Measurements from ENCODE around the gene TRHDE. TPM values are rescaled to one million over a fixed set of nuclear protein-coding genes. Genes with fewer than 3 reads are reported as not detected.
"Not testable (repeated sequence)": the region's sequence is repeated elsewhere in the genome, so short reads cannot be mapped to it uniquely, and the experiment has no call there.

TRHDE gene
- total and polyA plus RNA-seq, 4 donors: 0.13 to 2.3 (median 1.0) TPM

DNA sequence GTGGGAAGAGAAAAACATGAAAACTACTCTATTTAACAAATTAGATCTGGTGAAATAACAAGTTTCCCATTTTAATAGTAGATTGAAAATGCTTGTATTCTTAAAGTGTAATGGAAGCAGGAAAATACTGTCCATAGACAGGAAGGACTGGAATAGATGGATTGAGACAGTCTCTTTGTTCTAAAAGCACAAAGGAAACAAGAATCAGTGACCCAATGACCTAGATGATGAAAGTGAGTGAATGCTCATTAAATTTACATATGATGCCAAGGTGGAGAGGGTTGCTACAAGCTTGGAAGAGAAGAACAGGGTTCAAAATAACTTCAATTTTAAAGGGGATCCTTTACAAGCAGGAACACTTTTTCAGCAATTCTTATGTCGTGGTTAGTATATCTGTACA lies 233.1 kb downstream of the TRHDE start:
- H3K27me3 ChIP-seq (ENCODE audit: control insufficient read depth in 1 of 2, insufficient read depth in 2 of 2, low read length in 1 of 2): no peaks in the 10 kb centered on the region
- no peaks in the 10 kb centered on the region for H3K9me3 ChIP-seq (ENCODE audit: control insufficient read depth, low read length)
- intact Hi-C loops (cut with DNase I): no loop called here
- H3K36me3 ChIP-seq (ENCODE audit: control insufficient read depth in 1 of 2, insufficient read depth in 2 of 2, low read length in 1 of 2): no peaks in the 10 kb centered on the region
- no peaks in the 10 kb centered on the region for H3K4me1 ChIP-seq (ENCODE audit: control insufficient read depth in 1 of 2, insufficient read depth in 2 of 2, low read length in 2 of 2)
- H3K27ac ChIP-seq (ENCODE audit: low read depth in 1 of 2, low read length in 2 of 2): no peak overlapping the region
- no peak for ATAC-seq (ENCODE audit: low FRiP score)
- no peak for DNase-seq
- no peak overlapping the region for H3K4me3 ChIP-seq (ENCODE audit: low read length in 2 of 2)
- 94 to 97% methylated on average over 1 of the region's 1 CpG for WGBS, 2 donors

DNA sequence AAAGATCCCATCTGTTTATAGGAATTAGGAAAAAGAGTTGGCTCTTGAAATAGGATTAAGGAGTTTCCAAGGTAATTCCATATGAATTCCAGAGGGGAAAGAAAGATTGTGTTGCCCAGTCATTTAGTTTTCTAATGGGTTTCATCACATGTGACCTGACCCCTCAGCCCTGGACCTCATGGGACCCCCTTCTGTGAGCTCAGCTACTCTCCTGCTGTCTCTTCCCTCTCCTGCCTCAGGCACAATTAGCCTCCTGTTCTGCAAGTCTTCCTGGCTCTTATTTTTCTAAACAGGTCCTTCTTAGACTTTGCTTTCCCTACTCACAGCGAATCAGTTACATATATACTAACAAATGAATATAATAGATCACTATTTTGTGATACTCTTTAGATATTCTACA lies 237.7 kb downstream of the TRHDE start:
- H3K36me3 ChIP-seq (ENCODE audit: control insufficient read depth in 1 of 2, insufficient read depth in 2 of 2, low read length in 1 of 2): no peaks in the 10 kb centered on the region
- no peak for ATAC-seq (ENCODE audit: low FRiP score)
- no peak overlapping the region for H3K4me3 ChIP-seq (ENCODE audit: low read length in 2 of 2)
- intact Hi-C loops (cut with DNase I): no loop called here
- 96 to 99% methylated on average over 1 of the region's 1 CpG for WGBS, 2 donors
- H3K9me3 ChIP-seq (ENCODE audit: control insufficient read depth, low read length): no peaks in the 10 kb centered on the region
- no peak overlapping the region for H3K27ac ChIP-seq (ENCODE audit: low read depth in 1 of 2, low read length in 2 of 2)
- no peak for DNase-seq
- H3K4me1 ChIP-seq (ENCODE audit: control insufficient read depth in 1 of 2, insufficient read depth in 2 of 2, low read length in 2 of 2): no peaks in the 10 kb centered on the region
- no peaks in the 10 kb centered on the region for H3K27me3 ChIP-seq (ENCODE audit: control insufficient read depth in 1 of 2, insufficient read depth in 2 of 2, low read length in 1 of 2)

- Histone ChIP-seq H3K27me3 (ENCODE audit: control insufficient read depth in 1 of 2, insufficient read depth in 2 of 2, low read length in 1 of 2) (no peaks in the 10 kb centered on the region), H3K27ac (ENCODE audit: low read depth in 1 of 2, low read length in 2 of 2) (no peak overlapping the region), H3K36me3 (ENCODE audit: control insufficient read depth in 1 of 2, insufficient read depth in 2 of 2, low read length in 1 of 2) (no peaks in the 10 kb centered on the region), H3K9me3 (ENCODE audit: control insufficient read depth, low read length) (no peaks in the 10 kb centered on the region), H3K4me1 (ENCODE audit: control insufficient read depth in 1 of 2, insufficient read depth in 2 of 2, low read length in 2 of 2) (no peaks in the 10 kb centered on the region), H3K4me3 (ENCODE audit: low read length in 2 of 2) (no peak overlapping the region)
- 24 to 31% methylated on average over 1 of the region's 1 CpG for WGBS, 2 donors
- ATAC-seq (ENCODE audit: low FRiP score) (no peak), DNase-seq (no peak)
- intact Hi-C loops (cut with DNase I): no loop called here
Measured at GRCh38 chr12:72510772-72511171, 238.6 kb downstream of the TRHDE start.

DNA sequence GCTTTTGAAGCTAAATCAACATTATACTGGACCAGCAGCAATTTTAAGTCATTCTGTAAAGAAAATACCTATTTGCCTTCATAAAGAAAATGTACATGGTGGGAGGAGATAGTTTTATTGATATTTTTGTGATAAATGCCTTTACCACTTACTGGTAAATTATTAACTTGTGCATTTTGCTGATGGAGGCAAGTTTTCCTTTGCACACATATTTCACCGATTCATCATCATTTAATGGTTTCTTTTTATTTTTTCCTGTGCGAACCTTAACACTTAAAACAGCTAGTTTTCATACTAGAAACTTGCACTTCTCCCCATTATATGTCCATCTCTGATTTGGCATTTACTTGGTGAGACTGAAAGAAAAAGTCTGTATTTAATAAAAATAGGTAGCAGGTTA lies 239.3 kb downstream of the TRHDE start:
- DNase-seq (no peak), ATAC-seq (ENCODE audit: low FRiP score) (no peak)
- H3K27ac ChIP-seq (ENCODE audit: low read depth in 1 of 2, low read length in 2 of 2): no peak overlapping the region
- intact Hi-C loops (cut with DNase I): no loop called here
- no peaks in the 10 kb centered on the region for H3K27me3 ChIP-seq (ENCODE audit: control insufficient read depth in 1 of 2, insufficient read depth in 2 of 2, low read length in 1 of 2)
- H3K36me3 ChIP-seq (ENCODE audit: control insufficient read depth in 1 of 2, insufficient read depth in 2 of 2, low read length in 1 of 2): no peaks in the 10 kb centered on the region
- 8 to 12% methylated on average over 2 of the region's 2 CpGs for WGBS, 2 donors
- H3K4me1 ChIP-seq (ENCODE audit: control insufficient read depth in 1 of 2, insufficient read depth in 2 of 2, low read length in 2 of 2): no peaks in the 10 kb centered on the region
- no peaks in the 10 kb centered on the region for H3K9me3 ChIP-seq (ENCODE audit: control insufficient read depth, low read length)
- no peak overlapping the region for H3K4me3 ChIP-seq (ENCODE audit: low read length in 2 of 2)

DNA sequence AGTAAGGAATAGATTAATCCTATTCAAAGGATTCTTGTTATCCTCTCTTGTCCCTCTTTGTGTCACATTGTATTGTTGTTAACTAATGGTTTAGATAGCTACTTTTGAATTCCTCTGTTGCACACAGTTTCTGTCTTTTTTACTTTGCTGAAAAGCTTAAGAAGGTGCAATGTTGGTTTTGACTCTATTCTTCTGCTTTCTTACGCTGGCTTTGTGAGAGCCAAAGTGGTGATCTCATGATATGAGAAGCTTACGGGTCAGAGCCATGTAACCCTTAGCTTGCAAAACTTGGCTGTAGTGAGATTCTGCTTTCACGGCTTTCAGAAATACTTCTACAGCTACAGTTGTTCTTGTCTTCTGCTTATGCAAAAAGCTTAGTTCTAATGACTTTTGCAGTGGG lies 239.7 kb downstream of the TRHDE start:
- Histone ChIP-seq H3K4me3 (ENCODE audit: low read length in 2 of 2) (no peak overlapping the region), H3K36me3 (ENCODE audit: control insufficient read depth in 1 of 2, insufficient read depth in 2 of 2, low read length in 1 of 2) (no peaks in the 10 kb centered on the region), H3K4me1 (ENCODE audit: control insufficient read depth in 1 of 2, insufficient read depth in 2 of 2, low read length in 2 of 2) (no peaks in the 10 kb centered on the region), H3K9me3 (ENCODE audit: control insufficient read depth, low read length) (no peaks in the 10 kb centered on the region), H3K27me3 (ENCODE audit: control insufficient read depth in 1 of 2, insufficient read depth in 2 of 2, low read length in 1 of 2) (no peaks in the 10 kb centered on the region), H3K27ac (ENCODE audit: low read depth in 1 of 2, low read length in 2 of 2) (no peak overlapping the region)
- DNase-seq (no peak), ATAC-seq (ENCODE audit: low FRiP score) (no peak)
- intact Hi-C loops (cut with DNase I): no loop called here
- WGBS, 2 donors: 6% methylated on average over 3 of the region's 3 CpGs

DNA sequence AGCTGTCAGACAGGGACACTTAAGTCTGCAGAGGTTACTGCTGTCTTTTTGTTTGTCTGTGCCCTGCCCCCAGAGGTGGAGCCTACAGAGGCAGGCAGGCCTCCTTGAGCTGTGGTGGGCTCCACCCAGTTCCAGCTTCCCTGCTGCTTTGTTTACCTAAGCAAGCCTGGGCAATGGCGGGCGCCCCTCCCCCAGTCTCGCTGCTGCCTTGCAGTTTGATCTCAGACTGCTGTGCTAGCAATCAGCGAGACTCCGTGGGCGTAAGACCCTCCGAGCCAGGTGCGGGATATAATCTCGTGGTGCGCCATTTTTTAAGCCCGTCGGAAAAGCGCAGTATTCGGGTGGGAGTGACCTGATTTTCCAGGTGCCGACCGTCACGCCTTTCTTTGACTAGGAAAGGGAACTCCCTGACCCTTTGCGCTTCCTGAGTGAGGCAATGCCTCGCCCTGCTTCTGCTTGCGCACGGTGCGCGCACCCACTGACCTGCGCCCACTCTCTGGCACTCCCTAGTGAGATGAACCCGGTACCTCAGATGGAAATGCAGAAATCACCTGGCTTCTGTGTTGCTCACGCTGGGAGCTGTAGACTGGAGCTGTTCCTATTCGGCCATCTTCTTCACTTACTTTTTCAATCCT lies 248.0 kb downstream of the TRHDE start:
- H3K4me3 ChIP-seq (ENCODE audit: low read length in 2 of 2); H3K27ac ChIP-seq (ENCODE audit: low read depth in 1 of 2, low read length in 2 of 2); intact Hi-C loops (cut with DNase I); H3K4me1 ChIP-seq (ENCODE audit: control insufficient read depth in 1 of 2, insufficient read depth in 2 of 2, low read length in 2 of 2); ATAC-seq (ENCODE audit: low FRiP score); DNase-seq; H3K27me3 ChIP-seq (ENCODE audit: control insufficient read depth in 1 of 2, insufficient read depth in 2 of 2, low read length in 1 of 2); H3K36me3 ChIP-seq (ENCODE audit: control insufficient read depth in 1 of 2, insufficient read depth in 2 of 2, low read length in 1 of 2); H3K9me3 ChIP-seq (ENCODE audit: control insufficient read depth, low read length): not testable (repeated sequence)
- WGBS, 2 donors: 95 to 96% methylated on average over 20 to 27 of the region's 27 CpGs

DNA sequence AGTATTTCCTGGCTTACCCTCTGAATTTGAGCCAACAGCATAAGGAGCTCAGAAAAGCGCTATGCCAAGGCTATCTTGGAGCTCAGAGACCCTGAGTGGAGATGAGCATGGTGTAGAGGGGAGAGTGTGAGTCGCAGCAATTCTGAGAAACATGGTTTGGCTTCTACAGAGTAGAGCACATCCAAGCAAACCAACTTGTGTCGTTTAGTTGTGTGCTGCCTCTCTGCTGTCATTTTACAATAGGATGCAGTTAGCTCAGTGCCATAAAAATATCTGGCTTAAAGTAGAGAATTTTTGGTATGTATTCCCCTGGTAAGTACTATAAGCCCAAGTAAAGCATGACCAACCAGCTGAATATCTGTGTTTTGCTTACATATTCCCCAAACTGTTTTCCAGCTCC lies 249.2 kb downstream of the TRHDE start:
- no peak for ATAC-seq (ENCODE audit: low FRiP score)

DNA sequence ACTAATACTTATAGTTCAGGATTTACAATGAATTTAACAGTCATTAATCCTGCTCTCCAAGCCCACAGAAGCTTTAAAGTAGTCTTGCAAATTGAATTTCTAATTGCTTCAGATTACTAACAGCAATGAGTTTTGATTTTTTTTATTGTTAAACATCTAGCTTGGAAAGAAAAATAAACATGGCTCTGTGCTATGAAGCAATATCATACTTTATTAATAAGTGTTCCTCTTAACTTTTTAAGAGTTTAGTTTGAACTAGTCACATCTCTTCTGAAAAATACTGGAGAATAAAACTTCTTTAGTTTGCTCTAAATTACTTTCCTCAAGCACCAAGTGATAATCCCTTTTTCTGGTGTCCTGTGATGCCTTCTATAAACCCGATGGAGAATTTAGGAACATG lies 250.2 kb downstream of the TRHDE start:
- no peaks in the 10 kb centered on the region for H3K27me3 ChIP-seq (ENCODE audit: control insufficient read depth in 1 of 2, insufficient read depth in 2 of 2, low read length in 1 of 2)
- WGBS, 2 donors: 45 to 48% methylated on average over 1 of the region's 1 CpG
- no peaks in the 10 kb centered on the region for H3K9me3 ChIP-seq (ENCODE audit: control insufficient read depth, low read length)
- H3K4me1 ChIP-seq (ENCODE audit: control insufficient read depth in 1 of 2, insufficient read depth in 2 of 2, low read length in 2 of 2): peaks cover 0 to 2% of the 10 kb centered on the region in 2 donors
- H3K4me3 ChIP-seq (ENCODE audit: low read length in 2 of 2): no peak overlapping the region
- intact Hi-C loops (cut with DNase I): no loop called here
- no peaks in the 10 kb centered on the region for H3K36me3 ChIP-seq (ENCODE audit: control insufficient read depth in 1 of 2, insufficient read depth in 2 of 2, low read length in 1 of 2)
- ATAC-seq (ENCODE audit: low FRiP score) (no peak), DNase-seq (no peak)
- no peak overlapping the region for H3K27ac ChIP-seq (ENCODE audit: low read depth in 1 of 2, low read length in 2 of 2)

More for the DNA sequence above, 249.2 kb downstream of the TRHDE start:
- H3K36me3 ChIP-seq (ENCODE audit: control insufficient read depth in 1 of 2, insufficient read depth in 2 of 2, low read length in 1 of 2): no peaks in the 10 kb centered on the region
- WGBS, 2 donors: 22 to 27% methylated on average over 3 of the region's 3 CpGs
- DNase-seq: no peak
- no peaks in the 10 kb centered on the region for H3K27me3 ChIP-seq (ENCODE audit: control insufficient read depth in 1 of 2, insufficient read depth in 2 of 2, low read length in 1 of 2)
- H3K27ac ChIP-seq (ENCODE audit: low read depth in 1 of 2, low read length in 2 of 2): no peak overlapping the region
- H3K9me3 ChIP-seq (ENCODE audit: control insufficient read depth, low read length): no peaks in the 10 kb centered on the region
- intact Hi-C loops (cut with DNase I): no loop called here
- H3K4me1 ChIP-seq (ENCODE audit: control insufficient read depth in 1 of 2, insufficient read depth in 2 of 2, low read length in 2 of 2): peaks cover 0 to 2% of the 10 kb centered on the region in 2 donors
- no peak overlapping the region for H3K4me3 ChIP-seq (ENCODE audit: low read length in 2 of 2)

DNA sequence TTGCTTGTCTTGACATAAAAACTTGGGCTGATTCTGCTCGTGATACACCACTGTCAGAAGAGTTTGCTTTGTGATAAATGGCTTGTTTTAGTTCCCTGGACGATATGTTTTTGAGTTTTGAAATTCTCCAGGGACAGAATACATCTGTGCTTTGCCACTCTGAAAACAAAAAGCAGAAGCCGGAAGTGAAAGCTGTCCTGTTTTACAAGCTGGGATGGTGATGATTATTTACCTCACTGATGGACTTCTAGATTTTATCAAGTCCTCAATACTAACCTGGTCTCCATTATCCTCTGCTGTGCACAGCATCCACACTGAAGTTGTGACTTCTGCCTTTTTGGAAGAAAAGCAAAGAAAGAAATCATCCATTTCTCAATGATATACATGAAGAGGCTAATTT lies 251.6 kb downstream of the TRHDE start:
- no peaks in the 10 kb centered on the region for H3K36me3 ChIP-seq (ENCODE audit: control insufficient read depth in 1 of 2, insufficient read depth in 2 of 2, low read length in 1 of 2)
- no peak for ATAC-seq (ENCODE audit: low FRiP score)
- no peak overlapping the region for H3K27ac ChIP-seq (ENCODE audit: low read depth in 1 of 2, low read length in 2 of 2)
- DNase-seq: no peak
- no peak overlapping the region for H3K4me3 ChIP-seq (ENCODE audit: low read length in 2 of 2)
- intact Hi-C loops (cut with DNase I): no loop called here
- H3K9me3 ChIP-seq (ENCODE audit: control insufficient read depth, low read length): no peaks in the 10 kb centered on the region
- peaks cover 0 to 2% of the 10 kb centered on the region in 2 donors for H3K4me1 ChIP-seq (ENCODE audit: control insufficient read depth in 1 of 2, insufficient read depth in 2 of 2, low read length in 2 of 2)
- H3K27me3 ChIP-seq (ENCODE audit: control insufficient read depth in 1 of 2, insufficient read depth in 2 of 2, low read length in 1 of 2): no peaks in the 10 kb centered on the region
- 21 to 23% methylated on average over 3 of the region's 3 CpGs for WGBS, 2 donors
